ENCODE data around the gene C17orf75. TPM values are rescaled to one million over a fixed set of nuclear protein-coding genes. Genes with fewer than 3 reads are reported as not detected.

Gene C17orf75
- total and polyA plus RNA-seq, 2 donors (not counting 1 experiment from before 2014, with no cell fraction given), result 11.3 to 24.5 TPM

- POLR2A ChIA-PET, result no interaction called here
Measured at GRCh38 chr17:32327911-32328310, 14.1 kb downstream of the C17orf75 start.

More at GRCh38 chr17:32327911-32328310, 14.1 kb downstream of the C17orf75 start:
- no peak for ATAC-seq (ENCODE audit: low read depth)
- no peaks in the 10 kb centered on the region for H3K27me3 Mint-ChIP-seq
- Histone ChIP-seq H3K27me3 (replicated peaks in 1 of 4; ENCODE audit: control extremely low read depth in 1 of 4, control insufficient read depth in 3 of 4, insufficient read depth in 4 of 4, low read length in 3 of 4) (no peaks in the 10 kb centered on the region), H3K36me3 (replicated peaks in 1 of 2; ENCODE audit: control extremely low read depth in 1 of 2, control insufficient read depth in 1 of 2, extremely low read depth in 1 of 2, insufficient read depth in 2 of 2, low read length in 1 of 2) (no peaks in the 10 kb centered on the region), H3K4me3 (ENCODE audit: control extremely low read depth in 1 of 5, extremely low read depth in 1 of 5, insufficient read depth in 1 of 5, low read depth in 2 of 5, low read length in 4 of 5) (no peak overlapping the region), H3K4me2 (replicated peaks; ENCODE audit: low read depth, low read length, poor library complexity, severe bottlenecking) (no peak overlapping the region), H3K9me3 (ENCODE audit: control extremely low read depth in 1 of 3, control insufficient read depth in 2 of 3, insufficient read depth in 1 of 3, low read length in 2 of 3) (no peaks in the 10 kb centered on the region), H3K27ac (ENCODE audit: low read length in 2 of 2) (no peak overlapping the region), H3K4me1 (ENCODE audit: control insufficient read depth in 2 of 2, insufficient read depth in 2 of 2, low read length in 2 of 2) (peaks cover 9 to 10% of the 10 kb centered on the region in 2 donors), H3K9ac (ENCODE audit: low read length) (no peak overlapping the region), H4K20me1 (ENCODE audit: control insufficient read depth, insufficient read depth, low read length, poor library complexity, severe bottlenecking) (no peaks in the 10 kb centered on the region), H3K79me2 (ENCODE audit: control insufficient read depth, insufficient read depth, low read length) (no peaks in the 10 kb centered on the region), H2AFZ (ENCODE audit: insufficient read depth, low read depth, low read length, poor library complexity, severe bottlenecking) (no peak overlapping the region)
- no peaks in the 10 kb centered on the region for H3K9me3 Mint-ChIP-seq (ENCODE audit: insufficient read depth)
- no peak for TF ChIP-seq EZH2 (IDR thresholded peaks at IDR 0.05; ENCODE audit: borderline replicate concordance, insufficient read depth, low read depth, low read length, poor library complexity, severe bottlenecking)
- TF ChIP-seq CTCF (IDR thresholded peaks at IDR 0.05), result no peak
- no peak overlapping the region for H3K4me3 Mint-ChIP-seq
- peaks cover 8% of the 10 kb centered on the region for H3K4me1 Mint-ChIP-seq
- CTCF ChIA-PET, result interaction anchor here (2.3 kb wide), 1 partner anchor 9 kb away, joined by 9 read pairs; no protein-coding TSS in a partner anchor
- H3K27ac Mint-ChIP-seq, result no peak overlapping the region
- no peak for DNase-seq
- intact Hi-C loops (cut with micrococcal nuclease), result no loop called here
- WGBS (ENCODE audit: insufficient coverage), result 100% methylated on average over 1 of the region's 1 CpG
